HepG2 (cell line): Measurements from ENCODE around the gene TBC1D10A.

Experiments used
- E2F2 ChIP-seq: sonication (generic); formaldehyde crosslinking; IDR thresholded peaks from 2 replicates; pipeline ENCODE4 v1.4.0; 2020; ENCODE audit warnings: missing genetic modification reagents, borderline replicate concordance
- EHMT2 ChIP-seq: fragments of 200-600 bp; sonication (generic); IDR thresholded peaks from 2 replicates; pipeline ENCODE4 v1.7.0; 2017; ENCODE audit warnings: antibody characterized with exemption, low read depth, low read length, borderline replicate concordance
- GLMP ChIP-seq: sonication (generic); formaldehyde crosslinking; IDR thresholded peaks from 2 replicates; pipeline ENCODE4 v1.9.0; 2021; ENCODE audit warnings: missing genetic modification reagents, mild to moderate bottlenecking, borderline replicate concordance

DNA sequence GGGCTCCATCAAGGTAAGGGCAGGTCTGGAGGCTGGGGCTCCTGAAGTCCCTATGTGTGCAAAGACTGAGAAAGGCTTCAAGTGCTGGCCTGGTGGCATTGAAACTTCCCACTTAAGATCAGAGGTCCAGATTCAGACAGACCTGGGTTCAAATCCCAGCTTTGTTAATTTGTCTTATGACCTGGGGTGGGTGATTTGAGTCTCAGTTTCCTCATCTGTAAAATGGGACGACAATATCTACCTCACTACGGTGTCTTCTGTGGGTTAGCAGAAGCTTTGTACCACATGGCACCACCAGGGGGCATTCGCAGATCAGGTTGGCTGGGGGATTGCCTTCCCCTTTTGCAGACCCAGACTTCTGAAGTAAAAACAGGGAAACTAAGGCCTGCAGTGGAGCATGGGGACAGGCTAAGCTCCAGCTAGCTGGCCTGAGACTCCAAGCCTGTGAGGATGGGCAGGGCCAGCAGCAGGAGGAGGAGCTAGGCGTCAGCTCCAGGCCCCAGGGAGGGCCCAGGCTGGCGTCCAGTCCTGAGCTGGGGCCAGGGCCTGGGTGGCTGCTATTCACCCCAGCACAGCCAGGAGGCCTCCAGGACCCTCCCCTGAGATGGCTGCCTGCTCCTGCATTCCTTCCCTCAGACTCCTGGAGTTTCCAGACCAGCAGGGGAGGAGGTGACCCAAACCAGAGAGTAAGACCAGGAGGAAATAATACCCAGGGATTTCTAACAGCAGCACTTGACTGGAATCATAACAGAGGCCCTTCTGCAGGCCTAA, 38.9 kb downstream of the TBC1D10A start:
- TF ChIP-seq GLMP (CRISPR knock-in tag) (no peak), E2F2 (CRISPR knock-in tag) (no peak), EHMT2 (no peak)
